GM12878 (cell line): ENCODE measurements around the gene KLF7. TPM values are rescaled to one million over a fixed set of nuclear protein-coding genes. Genes with fewer than 3 reads are reported as not detected.

Source experiments
- ATAC-seq: fragments of 200-7000 bp; cut with Tn5 transposase; 3 replicates; pipeline ENCODE4 v1.9.1; 2020; ENCODE audit warnings: mild to moderate bottlenecking, moderate library complexity
- BruUV-seq: library from RNA; stranded (reverse); fragments of 400-500 nt; replicated peaks from 2 replicates; lab custom pipeline; 2021; lab: Mats Ljungman, UMichigan
- CTCF ChIA-PET: fragments of 300-600 bp; sonication (Branson Sonifier 250); formaldehyde crosslinking; extraction: SDS; loops from one replicate; lab custom pipeline; 2021; ENCODE audit warnings: inconsistent platforms; lab: Yijun Ruan, JAX
- POLR2A ChIA-PET: fragments of 350-600 bp; formaldehyde crosslinking; extraction: SDS; loops from one replicate; lab custom pipeline; 2021; ENCODE audit warnings: inconsistent platforms; lab: Charles Lee
- RAD21 ChIA-PET: fragments of 300-600 bp; sonication (Branson Sonifier 250); formaldehyde crosslinking; loops from one replicate; lab custom pipeline; 2023; ENCODE audit warnings: antibody characterized with exemption; ENCODE audit not compliant: unreplicated experiment; lab: Charles Lee
- SMC1A ChIA-PET: fragments of 300-600 bp; sonication (Branson Sonifier 250); formaldehyde crosslinking; loops from one replicate; lab custom pipeline; 2023; ENCODE audit not compliant: unreplicated experiment, uncharacterized antibody; lab: Charles Lee
- DNase-seq: peaks from one replicate; pipeline ENCODE4 v3.0.0-alpha.2; 2011; ENCODE audit warnings: low read depth, low spot score
- FAIRE-seq: peaks from 3 replicates; lab custom pipeline; 2011; peaks lifted over from hg19 to GRCh38; lab: Jason Lieb, UNC
- H2AFZ ChIP-seq: 2 replicates; pipeline ENCODE4 v1.6.0; 2011; ENCODE audit warnings: low read depth, low read length, control low read depth; ENCODE audit not compliant: control insufficient read depth
- H3K27ac ChIP-seq: 2 replicates; pipeline ENCODE4 v1.5.1; 2011; ENCODE audit warnings: control low read depth; ENCODE audit not compliant: control insufficient read depth, insufficient read depth
- H3K27me3 ChIP-seq, 2 experiments: replicated peaks in 1 of 2; 2 replicates each; pipeline versions ENCODE4 v1.6.0 to v1.6.1; 2011; ENCODE audit warnings: low read length in 1 of 2; ENCODE audit not compliant: control insufficient read depth in 2 of 2, insufficient read depth in 2 of 2
- H3K36me3 ChIP-seq, 2 experiments: 2 replicates each; pipeline ENCODE4 v1.5.1; 2011; ENCODE audit warnings: low read length in 1 of 2; ENCODE audit not compliant: control insufficient read depth in 2 of 2, insufficient read depth in 2 of 2
- H3K4me1 ChIP-seq: 2 replicates; pipeline ENCODE4 v1.6.1; 2011; ENCODE audit warnings: mild to moderate bottlenecking, low read length, moderate library complexity, mixed read lengths; ENCODE audit not compliant: control insufficient read depth, insufficient read depth
- H3K4me2 ChIP-seq: 2 replicates; pipeline ENCODE4 v1.6.0; 2011; ENCODE audit warnings: control low read depth; ENCODE audit not compliant: control insufficient read depth, insufficient read depth
- H3K4me3 ChIP-seq: fragments of 200-600 bp; sonication (generic); 2 replicates; pipeline ENCODE4 v1.5.1; 2016
- H3K79me2 ChIP-seq: 2 replicates; pipeline ENCODE4 v1.6.0; 2011; ENCODE audit warnings: low read length; ENCODE audit not compliant: control insufficient read depth, insufficient read depth
- H3K9ac ChIP-seq: 2 replicates; pipeline ENCODE4 v1.8.0; 2011; ENCODE audit warnings: low read length, control low read depth, mixed read lengths; ENCODE audit not compliant: control insufficient read depth, insufficient read depth
- H3K9me3 ChIP-seq: replicated peaks from 3 replicates; pipeline ENCODE4 v1.5.1; 2011; ENCODE audit warnings: mild to moderate bottlenecking, low read length; ENCODE audit not compliant: control insufficient read depth, insufficient read depth
- H4K20me1 ChIP-seq: 2 replicates; pipeline ENCODE4 v1.6.0; 2011; ENCODE audit not compliant: control insufficient read depth, insufficient read depth
- EP300 ChIP-seq, 2 experiments: fragments of 150-350 bp in 1 of 2; IDR thresholded peaks; 2 replicates each; pipeline ENCODE4 v1.6.1; 2011 to 2012; ENCODE audit warnings: low read depth in 2 of 2, low read length in 2 of 2, borderline replicate concordance in 1 of 2, improper control_type of control experiment in 1 of 2, inconsistent platforms in 1 of 2; ENCODE audit not compliant: control insufficient read depth in 1 of 2
- ETV6 ChIP-seq, 2 experiments: fragments of 450-650 bp in 1 of 2; IDR thresholded peaks in 1 of 2; conservative IDR thresholded peaks in 1 of 2; 2 replicates each; pipeline ENCODE4 v1.6.1; 2014; ENCODE audit warnings: antibody characterized with exemption in 1 of 2, borderline replicate concordance in 1 of 2, low read depth in 1 of 2, mild to moderate bottlenecking in 1 of 2, moderate library complexity in 1 of 2
- EZH2 ChIP-seq: IDR thresholded peaks from 2 replicates; pipeline ENCODE4 v1.6.1; 2012; ENCODE audit warnings: low read depth, mild to moderate bottlenecking, control low read depth, inconsistent platforms, low read length, borderline replicate concordance; ENCODE audit not compliant: control insufficient read depth
- IRF4 ChIP-seq: IDR thresholded peaks from 2 replicates; pipeline ENCODE4 v1.6.1; 2011; ENCODE audit warnings: low read depth, low read length
- KDM1A ChIP-seq: fragments of 200-600 bp; sonication (generic); IDR thresholded peaks from 2 replicates; pipeline ENCODE4 v1.6.1; 2016; ENCODE audit warnings: borderline replicate concordance
- NRF1 ChIP-seq: conservative IDR thresholded peaks from 2 replicates; pipeline ENCODE4 v1.6.1; 2011; ENCODE audit warnings: mild to moderate bottlenecking, low read depth, low read length, improper control_type of control experiment
- RAD21 ChIP-seq: IDR thresholded peaks from 2 replicates; pipeline ENCODE4 v1.6.1; 2011; ENCODE audit warnings: mild to moderate bottlenecking, low read depth, low read length, moderate library complexity; ENCODE audit not compliant: insufficient read depth
- RBBP5 ChIP-seq: fragments of 200-600 bp; sonication (generic); conservative IDR thresholded peaks from 2 replicates; pipeline ENCODE4 v1.6.1; 2016
- SMAD5 ChIP-seq: IDR thresholded peaks from 2 replicates; pipeline ENCODE4 v1.6.1; 2016; ENCODE audit warnings: antibody characterized with exemption, low read depth
- STAT3 ChIP-seq: IDR thresholded peaks from 2 replicates; pipeline ENCODE4 v1.6.1; 2011; ENCODE audit warnings: low read depth, low read length, improper control_type of control experiment
- TCF3 ChIP-seq: IDR thresholded peaks from 2 replicates; pipeline ENCODE4 v1.6.1; 2012; ENCODE audit warnings: low read depth, mild to moderate bottlenecking, low read length, borderline replicate concordance; ENCODE audit not compliant: insufficient read depth
- ZNF592 ChIP-seq: fragments of 450-650 bp; IDR thresholded peaks from 2 replicates; pipeline ENCODE4 v1.6.1; 2017; ENCODE audit warnings: mild to moderate bottlenecking, moderate library complexity
- WGBS: methylation state at CpG from one replicate; pipeline ENCODE4 v1.1.6; 2016; ENCODE audit warnings: low lambda C conversion rate; ENCODE audit not compliant: insufficient replicate concordance, insufficient coverage; ENCODE audit errors: missing lambda C conversion rate; 5-methylcytosine and 5-hydroxymethylcytosine counted together
- in situ Hi-C: fragments of 300-500 bp; cut with MboI; formaldehyde crosslinking; loops from 9 replicates; pipeline ENCODE4 v1.14.3; 2018; ENCODE audit warnings: mixed read lengths
- intact Hi-C: fragments of 100-400 bp; cut with micrococcal nuclease; formaldehyde crosslinking; loops from one replicate; pipeline ENCODE4 v1.14.2; 2022; ENCODE audit not compliant: unreplicated experiment
- polyA plus RNA-seq, 11 experiments: library from polyadenylated mRNA; depleted of rRNA in 4 of 11; unstranded in 6 of 11; stranded (reverse) in 5 of 11; fragments of >200 nt; fragmentation: Nextera tagmentation in 4 of 11; fragmentation: Illumina TruSeq in 1 of 11; extraction: Ambion mirVana in 4 of 11; extraction: Trizol in 1 of 11; gene quantifications; 1 replicate in 1 of 11; 2 replicates in 10 of 11; pipeline versions ENCODE4 v1.2.1 to v1.2.3, GENCODE V29; 2011 to 2016; ENCODE audit warnings: inconsistent platforms in 2 of 11, missing spikeins in 2 of 11, low read depth in 1 of 11
- total RNA-seq, 4 experiments: library from RNA; depleted of rRNA in 3 of 4; stranded (reverse); fragments of >200 nt in 3 of 4; fragmentation: Illumina TruSeq in 1 of 4; extraction: Trizol in 1 of 4; gene quantifications; 2 replicates each; pipeline versions ENCODE4 v1.2.1 to v1.2.3, GENCODE V29; 2013 to 2021

The KLF7 gene
- total and polyA plus RNA-seq, 10 of the 15 experiments (the other 5 are each of a cell fraction or from before 2014, with no cell fraction given): 2.4 to 24.8 (median 8.5) TPM

- H3K4me2 ChIP-seq: no peak overlapping the region
- intact Hi-C loops: no loop called here
- H3K9ac ChIP-seq: no peak overlapping the region
- H3K27ac ChIP-seq: no peak overlapping the region
- RAD21 ChIA-PET: no interaction called here
- H4K20me1 ChIP-seq: no peaks in the 10 kb centered on the region
- no peaks in the 10 kb centered on the region for H3K27me3 ChIP-seq
- SMC1A ChIA-PET: interaction anchor here (1.4 kb wide), 1 partner anchor 25 kb away, joined by 3 read pairs; no protein-coding TSS in a partner anchor
- CTCF ChIA-PET: no interaction called here
- H3K9me3 ChIP-seq: no peaks in the 10 kb centered on the region
- TF ChIP-seq SMAD5: no peak
- TF ChIP-seq RAD21: no peak
- no peak for TF ChIP-seq KDM1A
- no peak for TF ChIP-seq RBBP5
- TF ChIP-seq STAT3: no peak
- no peak for TF ChIP-seq ETV6 (conservative IDR thresholded peaks at IDR 0.05 in 1 of 2, IDR thresholded peaks at IDR 0.05 in 1 of 2; ENCODE audit: borderline replicate concordance in 1 of 2, low read depth in 1 of 2)
- TF ChIP-seq EZH2: no peak
- no peak for TF ChIP-seq EP300 (IDR thresholded peaks at IDR 0.05; ENCODE audit: borderline replicate concordance in 1 of 2, control insufficient read depth in 1 of 2, low read depth in 2 of 2, low read length in 2 of 2)
- TF ChIP-seq NRF1: no peak
- no peak for TF ChIP-seq ZNF592
- no peak for TF ChIP-seq TCF3
- no peak for TF ChIP-seq IRF4
- DNase-seq: no peak
- ATAC-seq: no peak
- no peaks in the 10 kb centered on the region; a peak in 1 of 4 replicates for H3K36me3 ChIP-seq
- no peak for FAIRE-seq
- peaks cover 9% of the 10 kb centered on the region for H3K4me1 ChIP-seq
- in situ Hi-C loops: no loop called here
- BruUV-seq: no TSS peak
- peaks cover 13% of the 10 kb centered on the region for H3K79me2 ChIP-seq
- POLR2A ChIA-PET: no interaction called here
- H2AFZ ChIP-seq: no peak overlapping the region
- no peak overlapping the region for H3K4me3 ChIP-seq
- WGBS: 88% methylated on average over 2 of the region's 2 CpGs
Observed at GRCh38 chr2:207137596-207138337, 28.0 kb downstream of the KLF7 start.
